ENCODE measurements around the gene MAPK9. TPM values are rescaled to one million over a fixed set of nuclear protein-coding genes. Genes with fewer than 3 reads are reported as not detected.

Gene MAPK9
- 28.7 to 39.8 TPM (median 37.2 TPM) in 5 replicates for total RNA-seq (2022; extraction: Qiagen RNA extraction)

DNA sequence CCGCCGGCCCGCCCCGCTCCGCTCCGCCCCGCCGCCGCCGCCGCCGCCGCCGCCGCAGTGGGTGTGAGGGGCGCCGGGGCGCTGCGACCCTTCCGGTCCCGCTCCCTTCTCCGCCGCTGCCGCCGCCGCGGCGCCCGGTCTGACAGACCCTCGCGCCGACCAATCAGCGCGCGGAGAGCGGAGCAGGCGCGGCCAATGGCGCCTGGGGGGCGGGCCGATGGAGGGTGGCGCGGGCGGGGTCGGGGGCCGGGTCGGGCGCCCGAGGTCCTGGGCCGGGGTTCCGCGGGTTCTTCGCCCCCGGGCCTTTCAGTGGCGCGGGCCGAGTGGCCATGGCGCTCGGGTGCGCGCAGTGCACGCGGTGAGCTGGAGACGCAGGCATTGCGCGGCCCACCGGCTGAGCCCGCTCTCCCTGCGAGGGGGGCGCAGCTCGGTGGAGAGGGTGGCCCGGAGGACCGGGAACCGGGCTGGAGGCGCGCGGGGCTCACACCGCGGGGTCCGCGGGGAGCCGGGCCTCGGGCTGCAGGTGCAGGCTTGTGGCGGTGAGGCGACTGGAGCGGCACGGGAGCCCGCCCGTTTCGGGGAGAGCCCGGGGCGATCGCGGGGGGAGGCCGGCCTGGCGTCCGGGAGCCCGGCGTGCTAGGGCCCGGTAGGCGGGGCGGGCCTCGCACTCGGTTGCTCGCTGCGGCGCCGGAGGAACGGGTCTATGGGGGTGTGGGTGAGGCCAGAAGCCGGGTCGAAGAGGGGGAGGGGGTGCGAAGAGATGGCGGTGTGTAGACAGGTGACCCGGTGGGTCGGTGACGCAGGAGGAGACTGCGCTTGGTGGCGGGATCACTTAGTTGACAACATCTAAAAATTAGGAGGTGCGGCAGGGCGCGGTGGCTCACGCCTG is at the start of gene MAPK9:
Gene MAPK9, minus strand, starts transcription at position 141 of the 889 bp plus-strand sequence. CDS start 11,522 bp downstream, outside the sequence.

DNA sequence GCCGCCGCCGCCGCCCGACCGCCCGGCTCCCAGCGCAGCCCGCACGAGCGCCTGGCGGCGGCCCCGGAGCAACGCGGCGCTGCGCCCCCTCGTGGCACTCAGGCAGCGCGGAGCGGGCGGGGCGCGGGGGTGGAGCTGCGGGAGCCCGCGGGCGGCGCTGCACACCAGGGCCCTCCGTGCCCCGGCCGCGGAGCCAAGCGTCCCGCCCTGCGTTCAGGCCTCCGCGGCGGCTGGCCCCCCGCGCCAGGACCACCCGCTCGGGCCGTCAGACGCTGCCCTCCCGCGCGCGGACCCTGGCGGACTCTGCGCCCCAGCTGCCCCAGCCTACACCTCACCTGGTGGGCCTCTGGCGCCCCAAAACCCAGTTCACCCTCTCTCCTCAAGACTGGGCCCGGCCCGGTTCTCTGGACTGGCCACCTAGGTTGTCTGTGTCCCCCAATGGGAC is 82.7 kb downstream of the MAPK9 start, which contains the start of gene RASGEF1C:
Gene RASGEF1C, minus strand, starts transcription at position 75 of the 445 bp plus-strand sequence. CDS start 71,159 bp downstream, outside the sequence.

Other genes with a start within 250 kb of the MAPK9 start
- 38.2 to 48.3 TPM (median 43.0 TPM) in 5 replicates for gene RNF130, start 220.3 kb downstream of the MAPK9 start, total RNA-seq (2022; extraction: Qiagen RNA extraction)
- gene RASGEF1C, start 82.9 kb downstream of the MAPK9 start, total RNA-seq (2022; extraction: Qiagen RNA extraction), result 0.06 to 0.25 TPM (median 0.10 TPM) in 5 replicates
- 43.7 to 60.3 TPM (median 54.0 TPM) in 5 replicates for gene GFPT2, start 61.3 kb upstream of the MAPK9 start, total RNA-seq (2022; extraction: Qiagen RNA extraction)
- gene CNOT6, start 202.3 kb upstream of the MAPK9 start, total RNA-seq (2022; extraction: Qiagen RNA extraction), result 15.1 to 20.5 TPM (median 18.5 TPM) in 5 replicates

Measured in A549 treated with Mapracorat at 1 μM for 4 hours (cell line).